ENCODE measurements around the gene NOB1. TPM values are rescaled to one million over a fixed set of nuclear protein-coding genes. Genes with fewer than 3 reads are reported as not detected.

The NOB1 gene
- total RNA-seq, 1 experiment from 2014 or later: 172 TPM

DNA sequence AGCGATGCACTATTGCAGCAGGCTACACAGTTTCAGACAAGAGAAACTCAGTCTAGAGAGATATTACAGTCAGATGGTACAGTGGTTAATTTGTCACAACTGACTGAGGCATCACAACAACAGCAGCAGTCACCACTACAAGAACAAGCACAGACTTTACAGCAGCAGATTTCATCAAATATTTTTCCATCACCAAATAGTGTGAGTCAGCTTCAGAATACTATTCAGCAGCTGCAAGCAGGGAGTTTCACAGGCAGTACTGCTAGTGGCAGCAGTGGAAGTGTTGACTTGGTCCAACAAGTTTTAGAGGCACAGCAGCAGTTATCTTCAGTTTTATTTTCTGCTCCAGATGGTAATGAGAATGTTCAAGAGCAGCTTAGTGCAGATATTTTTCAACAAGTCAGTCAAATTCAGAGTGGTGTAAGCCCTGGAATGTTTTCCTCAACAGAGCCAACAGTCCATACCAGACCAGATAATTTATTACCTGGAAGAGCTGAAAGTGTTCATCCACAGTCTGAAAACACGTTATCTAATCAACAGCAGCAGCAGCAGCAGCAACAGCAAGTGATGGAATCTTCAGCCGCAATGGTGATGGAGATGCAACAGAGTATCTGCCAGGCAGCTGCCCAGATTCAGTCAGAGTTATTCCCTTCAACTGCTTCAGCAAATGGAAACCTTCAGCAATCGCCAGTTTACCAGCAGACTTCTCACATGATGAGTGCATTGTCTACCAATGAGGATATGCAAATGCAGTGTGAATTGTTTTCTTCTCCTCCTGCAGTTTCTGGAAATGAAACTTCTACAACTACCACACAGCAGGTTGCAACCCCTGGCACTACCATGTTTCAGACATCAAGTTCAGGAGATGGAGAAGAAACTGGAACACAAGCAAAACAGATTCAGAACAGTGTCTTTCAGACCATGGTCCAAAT is 62.5 kb downstream of the NOB1 start:
- no peaks in the 10 kb centered on the region for H3K9me3 ChIP-seq (ENCODE audit: control insufficient read depth in 1 of 2, insufficient read depth in 1 of 2, low read depth in 1 of 2, low read length in 2 of 2)
- H3K4me2 ChIP-seq (ENCODE audit: low read length): no peak overlapping the region
- peaks cover 69 to 78% of the 10 kb centered on the region in 2 experiments for H3K36me3 ChIP-seq (ENCODE audit: control insufficient read depth in 1 of 2, insufficient read depth in 2 of 2, low read length in 2 of 2)
- no peaks in the 10 kb centered on the region for H4K20me1 ChIP-seq (ENCODE audit: insufficient read depth)
- H3K27ac ChIP-seq (ENCODE audit: low read depth, low read length): no peak overlapping the region
- peaks cover 77% of the 10 kb centered on the region for H3K79me2 ChIP-seq (ENCODE audit: insufficient read depth, low read length)
- BruUV-seq (replicated peaks): no TSS peak
- TF ChIP-seq JUND (IDR thresholded peaks at IDR 0.05) (no peak), TCF7L2 (IDR thresholded peaks at IDR 0.05; ENCODE audit: borderline replicate concordance, extremely low read depth, insufficient read depth, insufficient read length) (no peak), ZFX (IDR thresholded peaks at IDR 0.05) (no peak), CEBPB (IDR thresholded peaks at IDR 0.05; ENCODE audit: low read depth) (no peak), RAD21 (IDR thresholded peaks at IDR 0.05; ENCODE audit: low read depth) (no peak), EZH2 (IDR thresholded peaks at IDR 0.05) (no peak), SIN3A (IDR thresholded peaks at IDR 0.05; ENCODE audit: low read depth) (no peak)
- H3K9ac ChIP-seq (ENCODE audit: low read length): no peak overlapping the region
- CTCF ChIA-PET: no interaction called here
- RAD21 ChIA-PET (ENCODE audit: low non-redundant PET in 1 of 2, low total read pairs in 2 of 2, uncharacterized antibody in 2 of 2, unreplicated experiment in 2 of 2): no interaction called here
- H3K4me1 ChIP-seq (ENCODE audit: control insufficient read depth in 1 of 2, insufficient read depth in 2 of 2, low read length in 2 of 2): no peaks in the 10 kb centered on the region
- no peaks in the 10 kb centered on the region for H3K27me3 ChIP-seq (ENCODE audit: insufficient read depth, low read length)
- no peak for DNase-seq (ENCODE audit: low read depth, low spot score)
- POLR2A ChIA-PET: no interaction called here
- H3K4me3 ChIP-seq (replicated peaks in 1 of 2; ENCODE audit: low read depth in 1 of 2, low read length in 2 of 2): no peak overlapping the region
- ATAC-seq: no peak
- intact Hi-C loops (cut with micrococcal nuclease): no loop called here
- no peaks in the 10 kb centered on the region for H3K9me2 ChIP-seq (ENCODE audit: insufficient read depth)
- H2AFZ ChIP-seq (ENCODE audit: low read depth, low read length, poor library complexity, severe bottlenecking): no peak overlapping the region

Other genes with a start within 250 kb of the NOB1 start
- 67.4 TPM for gene NFAT5, start 189.0 kb downstream of the NOB1 start, total RNA-seq (2021; ENCODE audit: unreplicated experiment)
- 519 TPM for gene NQO1, start 28.4 kb downstream of the NOB1 start, total RNA-seq (2021; ENCODE audit: unreplicated experiment)
- 44.2 TPM for gene WWP2, start 7.4 kb upstream of the NOB1 start, total RNA-seq (2021; ENCODE audit: unreplicated experiment)
- 1.0 TPM for gene CLEC18A, start 196.4 kb upstream of the NOB1 start, total RNA-seq (2021; ENCODE audit: unreplicated experiment)